Left lobe of liver (tissue), 2 donors: ENCODE results near the gene GRIK3. TPM values are rescaled to one million over a fixed set of nuclear protein-coding genes. Genes with fewer than 3 reads are reported as not detected.

ENCODE experiments used
- ATAC-seq: fragments of 200-7000 bp; cut with Tn5 transposase; one replicate; pipeline ENCODE4 v1.9.1; 2020; ENCODE audit warnings: mild to moderate bottlenecking, moderate library complexity
- DNase-seq: peaks from one replicate; pipeline ENCODE4 v3.0.0-alpha.2; 2020; ENCODE audit warnings: low spot score
- total RNA-seq: library from RNA; stranded (reverse); gene quantifications from one replicate; pipeline ENCODE4 v1.2.1, GENCODE V29; 2021
- donor health status: DM: no; HTN: no; CAD: no; lungs with moderate emphysema.
- donor health status: DM: no; HTN: yes; CAD: no.

GRIK3 gene
- total RNA-seq, 1 donor from 2014 or later, result 0.03 TPM

GRCh38 chr1:36882536-36883285 is 151.6 kb downstream of the GRIK3 start:
- ATAC-seq (no peak), DNase-seq (peak; percentile 23)

- no peak for ATAC-seq
- DNase-seq, result peak; percentile 16
Measured at GRCh38 chr1:36881541-36881940, 152.8 kb downstream of the GRIK3 start.

- DNase-seq (peak; percentile 15), ATAC-seq (no peak)
Measured at GRCh38 chr1:36881068-36881405, 153.3 kb downstream of the GRIK3 start.

- ATAC-seq (no peak), DNase-seq (peak; percentile 32)
Measured at GRCh38 chr1:36880155-36881067, 153.9 kb downstream of the GRIK3 start.

- ATAC-seq (no peak), DNase-seq (peak; percentile 30)
Measured at GRCh38 chr1:36879613-36880012, 154.7 kb downstream of the GRIK3 start.

GRCh38 chr1:36876990-36877389 is 157.3 kb downstream of the GRIK3 start:
- ATAC-seq, result no peak
- DNase-seq, result no peak

- DNase-seq (no peak), ATAC-seq (no peak)
Measured at GRCh38 chr1:36874271-36875060, 159.8 kb downstream of the GRIK3 start.

- no peak for DNase-seq
- no peak for ATAC-seq
Measured at GRCh38 chr1:36872858-36873257, 161.5 kb downstream of the GRIK3 start.

GRCh38 chr1:36872126-36872754 is 162.1 kb downstream of the GRIK3 start:
- ATAC-seq (no peak), DNase-seq (no peak)

DNA sequence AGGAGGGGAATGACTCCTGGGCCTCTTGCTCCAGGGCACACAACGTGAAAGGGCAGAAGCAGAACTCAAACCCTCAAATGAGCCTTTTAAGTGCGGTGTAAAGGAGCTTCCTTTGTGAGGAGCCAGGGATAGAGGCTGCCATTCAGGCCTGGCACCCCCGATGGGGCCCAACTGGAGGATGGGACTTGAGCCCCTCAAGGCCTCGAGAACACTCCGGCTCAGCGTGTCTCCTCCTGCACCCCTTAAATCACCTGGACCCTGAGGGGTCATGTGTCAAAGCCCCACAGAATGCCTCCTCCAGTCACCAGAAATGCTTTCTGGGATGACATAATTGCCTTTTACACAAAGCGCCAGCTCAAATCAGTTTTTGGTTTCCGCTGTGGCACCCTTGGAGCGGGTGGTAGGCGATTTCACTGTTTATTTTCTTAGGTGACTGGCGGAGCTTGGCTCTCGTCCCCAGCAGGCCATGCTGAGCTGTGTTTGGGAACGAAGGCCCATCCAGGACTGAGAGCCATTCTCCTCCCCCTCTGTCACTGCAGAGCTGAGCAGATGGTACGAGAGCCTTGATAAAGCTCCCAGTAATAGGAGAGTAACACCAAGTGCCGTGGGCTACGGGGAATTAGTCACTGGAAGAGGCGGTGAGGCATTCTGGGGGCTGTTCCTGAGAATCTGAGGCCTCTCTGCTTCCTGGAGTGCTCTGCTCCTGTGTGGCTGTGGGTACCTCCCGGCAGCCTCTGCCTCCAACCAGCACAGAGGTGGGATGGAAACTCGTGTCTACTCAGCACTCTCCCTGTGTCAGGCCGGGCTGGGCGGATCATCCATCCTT is 163.0 kb downstream of the GRIK3 start:
- DNase-seq (no peak), ATAC-seq (no peak)

GRCh38 chr1:36869826-36870225 is 164.5 kb downstream of the GRIK3 start:
- no peak for DNase-seq
- no peak for ATAC-seq

- ATAC-seq (no peak), DNase-seq (no peak)
Measured at GRCh38 chr1:36869054-36869453, 165.3 kb downstream of the GRIK3 start.

GRCh38 chr1:36867575-36867974 is 166.7 kb downstream of the GRIK3 start:
- ATAC-seq, result no peak
- no peak for DNase-seq

DNA sequence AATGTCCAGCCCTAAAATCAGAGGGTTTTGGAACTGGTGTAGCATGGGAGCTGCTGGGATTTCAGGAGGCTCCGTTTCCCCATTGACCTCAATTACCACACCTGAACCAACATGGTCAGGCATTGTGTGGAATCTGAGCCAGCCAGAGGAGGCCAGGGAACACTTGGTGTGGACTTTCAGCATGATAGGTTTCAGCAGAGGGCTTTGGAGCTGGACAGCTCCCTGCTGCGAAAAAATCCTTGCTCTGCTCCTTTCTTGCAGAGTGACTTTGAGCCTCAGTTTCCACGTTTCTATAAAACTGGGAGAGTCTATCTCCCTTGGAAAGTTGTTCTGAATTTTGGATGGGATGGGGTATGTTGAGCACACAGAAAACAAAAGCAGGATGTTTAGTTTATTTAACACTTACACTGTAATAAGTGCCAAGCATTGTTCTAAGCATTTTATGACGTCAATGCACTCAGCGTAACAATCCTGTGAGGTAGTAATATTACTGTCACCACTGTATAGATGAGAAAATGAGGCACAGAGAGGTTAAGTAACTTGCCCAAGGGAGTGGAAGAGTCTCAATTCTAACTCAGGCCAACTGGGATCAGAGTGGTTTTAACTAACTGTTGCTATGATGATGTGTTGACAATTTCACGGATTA is 168.0 kb downstream of the GRIK3 start:
- peak; percentile 44 for ATAC-seq
- no peak for DNase-seq

- no peak for DNase-seq
- no peak for ATAC-seq
Measured at GRCh38 chr1:36865602-36865900, 168.8 kb downstream of the GRIK3 start.

GRCh38 chr1:36864823-36865601 is 169.3 kb downstream of the GRIK3 start:
- ATAC-seq (no peak), DNase-seq (no peak)

- ATAC-seq (no peak), DNase-seq (no peak)
Measured at GRCh38 chr1:36864182-36864822, 170.0 kb downstream of the GRIK3 start.

DNA sequence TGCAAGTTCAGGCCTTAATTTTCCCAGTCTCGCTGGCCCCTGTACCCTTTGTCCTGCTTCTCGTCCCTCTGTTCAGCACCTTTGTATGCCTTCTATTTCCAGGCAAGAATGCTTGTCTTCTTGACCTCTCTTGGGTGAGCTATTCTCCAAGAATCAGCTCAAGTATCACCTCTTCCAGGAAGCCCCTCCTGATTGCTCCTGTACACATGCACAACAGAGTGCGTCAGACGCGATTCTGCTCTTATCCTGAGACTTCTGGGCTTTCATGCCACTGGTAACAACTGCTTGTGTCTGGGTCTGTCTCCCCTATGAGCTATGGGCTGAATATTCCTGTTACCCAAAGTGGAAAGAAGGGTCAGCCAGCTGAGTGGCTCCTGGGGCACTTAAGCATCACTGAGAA is 170.8 kb downstream of the GRIK3 start:
- DNase-seq, result no peak
- no peak for ATAC-seq
